Stimulated activated naive CD4-positive, alpha-beta T cell (primary cell): ENCODE data around the gene GRIK4.
A peak's percentile ranks its signal among the peaks of the same experiment; 100 is the strongest.
"Not testable (repeated sequence)": the region's sequence is repeated elsewhere in the genome, so short reads cannot be mapped to it uniquely, and the experiment has no call there.

Experiments used
- DNase-seq, 6 experiments: peaks; one replicate each; lab custom pipeline; 2025; lab: John Stamatoyannopoulos, UW

GRIK4 gene, protein sequence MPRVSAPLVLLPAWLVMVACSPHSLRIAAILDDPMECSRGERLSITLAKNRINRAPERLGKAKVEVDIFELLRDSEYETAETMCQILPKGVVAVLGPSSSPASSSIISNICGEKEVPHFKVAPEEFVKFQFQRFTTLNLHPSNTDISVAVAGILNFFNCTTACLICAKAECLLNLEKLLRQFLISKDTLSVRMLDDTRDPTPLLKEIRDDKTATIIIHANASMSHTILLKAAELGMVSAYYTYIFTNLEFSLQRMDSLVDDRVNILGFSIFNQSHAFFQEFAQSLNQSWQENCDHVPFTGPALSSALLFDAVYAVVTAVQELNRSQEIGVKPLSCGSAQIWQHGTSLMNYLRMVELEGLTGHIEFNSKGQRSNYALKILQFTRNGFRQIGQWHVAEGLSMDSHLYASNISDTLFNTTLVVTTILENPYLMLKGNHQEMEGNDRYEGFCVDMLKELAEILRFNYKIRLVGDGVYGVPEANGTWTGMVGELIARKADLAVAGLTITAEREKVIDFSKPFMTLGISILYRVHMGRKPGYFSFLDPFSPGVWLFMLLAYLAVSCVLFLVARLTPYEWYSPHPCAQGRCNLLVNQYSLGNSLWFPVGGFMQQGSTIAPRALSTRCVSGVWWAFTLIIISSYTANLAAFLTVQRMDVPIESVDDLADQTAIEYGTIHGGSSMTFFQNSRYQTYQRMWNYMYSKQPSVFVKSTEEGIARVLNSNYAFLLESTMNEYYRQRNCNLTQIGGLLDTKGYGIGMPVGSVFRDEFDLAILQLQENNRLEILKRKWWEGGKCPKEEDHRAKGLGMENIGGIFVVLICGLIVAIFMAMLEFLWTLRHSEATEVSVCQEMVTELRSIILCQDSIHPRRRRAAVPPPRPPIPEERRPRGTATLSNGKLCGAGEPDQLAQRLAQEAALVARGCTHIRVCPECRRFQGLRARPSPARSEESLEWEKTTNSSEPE

DNA sequence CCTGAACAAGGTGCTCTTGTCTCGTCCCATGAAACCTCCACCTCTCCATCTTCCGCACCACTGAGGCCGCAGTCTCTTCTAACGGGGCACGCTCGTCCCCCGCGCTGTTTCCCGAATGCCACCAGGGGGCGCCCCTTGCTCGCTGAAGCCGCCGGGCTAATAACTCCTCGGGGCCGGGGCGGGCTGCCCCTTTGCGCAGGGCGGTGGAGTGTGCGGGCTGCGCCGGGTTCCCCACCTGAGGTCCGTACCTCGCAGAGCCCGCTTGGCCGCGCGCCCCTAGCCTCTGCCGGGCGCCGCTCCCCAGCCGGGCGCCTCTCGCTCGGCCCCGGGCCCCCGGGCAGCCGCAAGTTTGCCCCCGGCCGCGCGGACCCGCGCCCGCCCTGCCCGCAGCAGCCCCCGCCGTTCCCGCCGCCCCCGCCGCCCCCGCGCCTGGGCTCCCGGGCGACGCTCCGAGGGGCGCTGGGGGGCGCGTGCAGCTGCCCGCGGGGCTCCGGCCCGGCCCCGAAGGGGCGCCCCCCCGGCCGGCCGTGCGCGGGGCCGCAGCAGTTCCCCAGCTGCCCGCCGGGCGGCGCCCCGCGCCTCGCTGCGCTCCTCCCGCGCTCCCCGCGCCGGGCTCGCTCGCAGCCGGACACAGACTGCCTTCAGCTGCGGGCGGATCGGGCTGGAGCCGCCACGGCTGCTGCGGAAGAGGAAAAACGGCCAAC, at the start of gene GRIK4:
Gene GRIK4, plus strand, starts transcription at position 633 of the 704 bp plus-strand sequence. CDS start 148,571 bp downstream, outside the sequence.
- peak; percentile 9 to 63 (median 39) for DNase-seq

DNA sequence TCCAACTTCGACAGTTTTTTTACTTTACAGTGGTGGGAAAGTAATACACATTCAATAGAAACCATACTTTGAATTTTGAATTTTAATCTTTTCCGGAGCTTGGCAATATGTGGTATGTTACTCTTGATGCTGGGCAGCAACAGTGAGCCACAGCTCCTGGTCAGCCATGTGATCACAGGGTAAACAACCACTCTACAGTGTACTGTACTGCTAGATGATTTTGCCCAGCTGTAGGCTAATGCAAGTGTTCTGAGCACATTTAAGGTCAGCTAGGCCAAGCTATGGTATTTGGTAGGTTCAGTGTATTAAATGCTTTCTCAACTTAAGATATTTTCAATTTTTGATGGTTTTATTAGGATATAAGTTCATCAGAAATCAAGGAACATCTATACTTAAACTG, 48.7 kb upstream of the GRIK4 start:
- DNase-seq = no peak

DNA sequence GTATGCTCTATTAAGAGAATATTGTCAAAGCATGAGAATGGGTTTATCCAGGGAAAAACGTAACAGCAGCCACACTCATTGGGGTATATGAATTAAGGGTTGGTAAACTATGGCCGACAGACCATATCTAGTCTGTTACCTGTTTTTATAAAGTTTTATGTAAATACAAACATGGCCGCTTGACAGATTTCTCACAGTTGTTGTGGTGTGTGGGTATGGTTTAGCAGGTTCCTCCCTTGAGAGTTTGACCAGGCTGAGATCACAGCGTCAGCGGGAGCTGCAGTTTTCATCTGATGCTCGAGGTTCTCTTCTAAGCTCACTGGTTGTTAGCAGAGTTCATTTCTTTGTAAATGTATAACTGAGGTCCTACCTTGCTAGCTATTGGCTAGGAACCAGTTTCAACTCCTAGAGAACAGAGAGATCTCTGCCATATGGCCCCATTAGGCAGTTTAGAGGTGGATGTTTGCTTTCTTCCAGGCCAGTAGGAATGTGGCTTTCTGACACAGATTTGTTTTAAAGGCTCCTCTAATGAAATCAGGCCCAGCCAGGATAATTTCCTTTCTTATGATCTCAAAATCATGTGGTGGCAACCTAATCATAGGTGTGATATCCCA, 45.5 kb upstream of the GRIK4 start:
- no peak for DNase-seq

DNA sequence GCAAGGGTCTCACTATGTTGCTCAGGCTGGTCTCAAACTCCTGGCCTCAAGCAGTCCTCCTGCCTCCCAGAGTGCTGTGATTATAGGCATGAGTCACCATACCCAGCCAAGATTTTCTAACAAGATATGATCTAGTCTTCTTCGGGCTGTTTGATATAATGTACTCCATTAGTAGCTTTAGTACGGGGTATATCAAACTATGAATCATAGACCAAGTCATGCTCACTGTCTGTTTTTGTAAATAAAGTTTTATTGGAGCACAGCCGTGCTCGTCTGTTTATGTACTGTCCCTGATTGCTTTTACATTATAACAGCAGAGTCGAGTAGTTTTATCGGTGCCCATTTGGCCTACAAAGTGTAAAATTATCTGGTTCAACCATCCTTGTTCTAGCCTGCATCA, 43.9 kb upstream of the GRIK4 start:
- DNase-seq = no peak

DNA sequence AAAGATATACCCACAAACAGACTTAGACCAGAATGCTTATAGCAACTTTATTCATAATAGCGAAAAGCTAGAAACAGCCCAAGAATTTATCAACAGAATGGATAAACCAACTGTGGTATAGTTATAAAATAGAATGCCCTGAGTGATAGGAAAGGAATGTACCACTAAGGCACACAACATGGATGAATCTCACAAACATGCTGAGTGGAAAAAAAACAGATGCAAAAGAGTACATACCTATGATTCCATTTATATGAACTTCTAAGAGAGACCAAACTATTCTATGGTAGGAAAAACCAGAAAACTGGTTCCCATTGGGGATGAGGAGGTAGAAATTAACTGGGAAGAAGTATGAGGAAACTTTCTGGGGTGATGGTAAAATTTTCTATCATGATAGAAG, 40.4 kb upstream of the GRIK4 start:
- no peak for DNase-seq

DNA sequence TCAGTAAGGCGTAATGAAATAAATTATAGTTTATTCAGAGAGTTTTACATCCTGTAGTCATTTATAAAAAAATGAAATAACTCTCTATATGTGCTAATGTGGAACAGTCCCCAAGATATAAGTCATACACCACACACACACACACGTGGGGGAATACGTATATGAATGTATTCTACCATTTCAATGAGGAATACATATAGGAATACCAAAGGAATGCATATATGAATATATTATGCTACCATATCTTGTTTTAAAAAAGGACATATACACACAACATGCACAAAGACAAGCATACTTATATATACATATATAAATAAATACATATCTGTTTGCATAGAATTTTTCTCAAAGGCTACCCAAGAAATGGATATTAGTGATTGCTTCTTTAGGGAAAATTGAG, 39.6 kb upstream of the GRIK4 start:
- DNase-seq = no peak

DNA sequence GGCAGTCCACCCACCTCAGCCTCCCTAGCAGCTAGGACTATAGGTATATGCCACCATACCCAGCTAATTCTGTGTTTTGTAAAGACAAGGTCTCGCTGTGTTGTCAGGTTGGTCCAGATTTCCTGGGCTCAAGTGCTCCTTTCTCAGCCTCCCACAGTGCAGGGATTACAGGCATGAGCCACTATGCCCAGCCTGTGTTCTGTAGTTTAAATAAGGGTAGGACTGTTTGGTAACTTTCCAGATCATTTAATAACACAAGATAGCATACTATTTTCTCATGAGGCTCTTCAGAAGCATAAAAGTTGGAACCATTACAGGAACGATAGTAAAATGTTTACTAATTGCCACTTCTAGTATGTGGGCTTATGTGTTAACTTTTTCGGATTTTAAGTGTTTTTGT, 38.0 kb upstream of the GRIK4 start:
- DNase-seq = no peak

DNA sequence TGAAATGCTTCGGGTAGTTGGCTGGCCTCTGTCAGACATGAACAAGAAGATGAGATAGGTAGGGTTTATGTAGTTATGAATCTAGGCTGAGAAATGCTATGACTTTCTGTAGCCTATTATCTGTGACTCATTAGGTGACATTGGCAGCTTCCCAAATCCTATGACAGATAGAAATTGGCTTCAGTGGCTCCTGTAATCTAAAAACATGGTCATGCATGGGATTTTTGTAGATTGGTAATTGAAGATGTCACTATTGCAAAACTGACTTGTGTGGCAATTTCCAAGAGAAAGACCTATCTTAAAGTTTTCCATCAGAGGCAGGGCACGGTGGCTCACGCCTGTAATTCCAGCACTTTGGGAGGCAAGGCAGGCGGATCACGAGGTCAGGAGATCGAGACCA, 29.4 kb upstream of the GRIK4 start:
- no peak for DNase-seq

DNA sequence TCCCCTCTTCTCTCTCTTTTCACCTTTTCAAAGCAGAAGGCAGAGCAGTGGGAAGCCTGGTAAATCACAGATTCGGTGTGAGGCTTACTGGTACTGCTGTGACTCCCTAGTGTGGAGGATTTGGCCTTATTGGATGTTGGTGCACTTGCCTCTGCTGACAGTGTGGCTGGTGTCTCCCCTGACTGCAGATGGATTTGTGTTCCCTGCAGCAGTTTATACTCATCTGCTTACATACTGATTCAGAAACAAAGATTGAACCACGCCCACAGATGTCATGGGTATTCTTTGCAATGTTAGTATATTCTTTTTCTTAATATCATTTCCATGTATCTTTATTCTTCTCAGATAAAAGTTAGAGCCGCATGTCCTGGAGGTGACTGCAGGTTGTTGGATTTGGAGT, 26.8 kb upstream of the GRIK4 start:
- no peak for DNase-seq

DNA sequence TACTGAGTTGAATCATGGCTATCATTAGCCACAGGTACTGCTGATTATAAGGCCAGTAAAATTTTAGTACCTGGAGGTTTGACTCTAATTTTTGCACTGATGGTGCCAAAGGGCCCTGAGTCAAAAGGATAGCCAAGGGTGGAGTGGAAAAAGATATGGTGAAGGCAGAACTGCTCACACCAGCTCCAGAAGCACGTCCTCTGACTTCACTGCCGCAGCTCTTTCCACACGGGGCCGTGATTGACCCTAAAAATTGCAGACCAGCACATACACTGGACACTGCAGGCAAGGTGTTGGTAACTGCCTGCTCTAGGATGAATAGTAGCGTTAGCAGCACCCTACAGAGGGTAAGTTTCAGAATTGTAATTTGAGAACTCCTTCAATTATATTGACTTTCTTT, 25.4 kb upstream of the GRIK4 start:
- no peak for DNase-seq

DNA sequence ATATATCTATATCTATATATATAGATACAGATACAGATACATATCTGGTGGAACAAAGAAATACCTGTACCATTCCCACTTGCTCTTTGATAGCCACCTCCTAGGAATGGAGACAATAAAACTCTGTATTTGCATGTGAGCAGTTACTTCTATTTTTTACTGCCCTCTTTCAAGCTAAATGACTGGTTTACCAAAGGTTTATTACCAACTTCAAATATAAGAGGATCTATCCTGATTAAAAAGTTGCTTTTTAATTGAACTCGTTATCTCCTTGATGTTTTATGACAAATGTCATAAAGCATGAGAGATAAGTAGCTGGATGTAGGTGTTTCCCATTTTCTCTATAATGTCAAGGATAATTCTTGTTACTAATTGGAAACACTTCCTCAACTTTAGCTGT, 21.7 kb upstream of the GRIK4 start:
- DNase-seq = no peak

DNA sequence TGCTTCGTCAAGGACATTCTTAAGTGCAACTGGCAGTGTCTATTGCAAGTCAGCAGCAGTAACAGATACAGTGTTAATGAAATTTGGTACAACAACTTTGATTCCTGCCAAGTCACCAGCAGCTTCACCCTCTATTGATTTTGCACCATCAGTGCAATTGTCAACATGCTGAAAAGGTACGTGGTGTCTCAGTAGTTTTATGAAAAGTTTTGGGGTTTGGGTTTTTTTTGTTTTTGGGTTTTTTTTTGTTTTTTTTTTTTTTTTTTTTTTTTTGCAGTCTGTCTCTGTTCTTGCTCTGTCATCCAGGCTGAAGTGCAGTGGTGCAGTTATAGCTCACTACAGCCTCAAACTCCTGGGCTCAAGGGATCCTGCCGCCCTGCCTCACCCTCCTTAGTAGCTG, 19.1 kb upstream of the GRIK4 start:
- no peak for DNase-seq

DNA sequence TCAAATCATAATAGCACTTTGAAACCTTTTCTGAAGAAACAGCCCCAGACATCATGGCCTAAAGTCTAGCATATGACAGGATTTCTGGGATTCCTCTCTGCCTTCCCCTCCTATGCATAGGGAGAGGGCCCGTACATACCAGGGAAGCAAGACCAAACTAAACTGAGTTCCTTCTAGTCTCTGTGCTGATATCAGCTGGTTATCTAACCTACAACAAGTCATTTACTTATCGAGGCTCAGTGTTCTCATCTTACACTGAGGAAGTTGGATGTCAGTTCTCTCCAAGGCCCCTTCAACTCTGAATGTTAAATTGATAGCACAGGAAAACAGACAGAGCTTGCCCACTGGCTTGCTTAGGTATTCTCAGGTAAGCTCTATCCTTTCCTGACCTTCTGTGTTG, 17.0 kb upstream of the GRIK4 start:
- no peak for DNase-seq

DNA sequence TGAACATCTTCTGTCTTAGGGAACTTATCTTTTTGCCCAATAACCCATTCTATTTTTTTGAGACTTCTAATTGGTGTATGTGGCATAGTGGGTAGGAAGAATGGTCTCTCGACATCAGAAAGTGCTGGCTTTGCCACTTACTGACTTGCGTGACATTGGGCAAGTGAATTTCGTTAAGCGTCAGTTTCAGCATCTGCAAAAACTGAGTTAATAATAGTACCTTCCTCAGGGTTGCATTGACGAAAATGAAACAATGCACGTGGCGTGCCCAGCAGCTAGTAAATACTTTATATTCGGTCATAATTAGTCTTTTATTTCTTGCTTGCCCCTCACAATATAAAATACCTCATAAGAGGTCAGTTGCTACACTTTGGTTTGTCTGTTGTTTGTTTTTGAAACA, 12.5 kb upstream of the GRIK4 start:
- no peak for DNase-seq

DNA sequence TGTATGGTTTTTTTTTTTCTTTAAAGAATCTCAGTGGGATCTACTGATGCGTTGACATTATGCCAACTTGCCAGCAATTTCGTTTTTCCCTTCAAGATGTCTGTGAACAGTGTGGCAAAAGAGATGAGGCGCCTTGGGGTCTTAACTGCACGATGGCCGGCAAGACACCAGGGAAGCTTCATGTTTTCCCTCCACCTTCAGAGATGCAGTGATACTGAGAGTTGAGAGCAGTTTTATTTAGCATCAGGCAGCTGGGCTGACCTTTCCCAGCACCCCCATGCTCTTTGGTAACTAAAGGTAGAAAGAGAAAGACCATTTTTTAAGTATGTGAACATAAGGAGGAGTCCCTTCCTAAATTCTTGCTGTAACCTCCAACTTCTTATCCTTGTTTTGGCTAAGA, 11.7 kb upstream of the GRIK4 start:
- no peak for DNase-seq

DNA sequence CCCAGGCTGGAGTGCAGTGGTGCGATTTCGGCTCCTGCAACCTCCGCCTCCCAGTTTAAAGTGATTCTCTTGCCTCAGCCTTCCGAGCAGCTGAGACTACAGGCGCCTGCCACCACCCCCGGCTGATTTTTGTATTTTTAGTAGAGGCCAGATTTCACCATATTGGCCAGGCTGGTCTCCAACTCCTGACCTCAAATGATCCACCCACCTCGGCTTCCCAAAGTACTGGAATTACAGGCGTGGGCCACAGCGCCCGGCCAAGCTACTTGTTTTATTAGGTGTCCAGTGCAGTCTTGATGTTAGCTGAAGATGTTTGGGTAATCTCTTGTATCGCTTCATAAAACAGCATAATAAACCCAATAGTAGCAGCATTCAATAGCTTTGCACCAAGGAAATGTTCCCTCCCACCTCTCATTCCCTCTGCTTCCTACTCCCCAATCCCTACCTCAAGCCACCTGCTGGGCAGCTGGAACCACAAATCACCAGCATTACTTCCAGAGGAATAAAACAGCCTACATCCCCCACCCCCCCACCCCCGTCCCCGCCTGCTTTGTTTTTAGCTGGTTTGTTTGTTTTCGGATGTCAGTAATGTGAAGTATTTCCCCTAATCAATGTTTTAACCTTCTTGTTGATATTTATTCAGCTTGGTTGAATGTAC, 11.0 kb upstream of the GRIK4 start:
- DNase-seq = no peak

DNA sequence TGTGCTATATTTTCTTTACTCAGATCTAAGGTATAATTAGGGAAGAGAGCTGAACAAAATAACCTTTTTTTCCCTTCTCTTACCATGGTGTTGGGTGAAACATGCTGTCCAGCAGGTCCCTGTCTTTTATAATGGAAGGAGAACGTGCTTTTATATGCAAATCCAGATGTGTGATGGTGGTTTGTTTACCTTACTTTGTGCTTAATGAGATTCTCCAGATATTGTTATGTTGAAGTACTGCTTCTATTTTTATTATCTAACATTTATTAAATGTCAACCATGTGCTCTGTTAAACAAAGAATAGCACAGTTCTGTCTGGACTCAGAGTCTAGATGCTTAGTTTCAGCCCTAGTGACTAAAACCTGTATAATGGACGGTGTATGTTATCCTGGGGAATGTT, 10.1 kb upstream of the GRIK4 start:
- DNase-seq = no peak

DNA sequence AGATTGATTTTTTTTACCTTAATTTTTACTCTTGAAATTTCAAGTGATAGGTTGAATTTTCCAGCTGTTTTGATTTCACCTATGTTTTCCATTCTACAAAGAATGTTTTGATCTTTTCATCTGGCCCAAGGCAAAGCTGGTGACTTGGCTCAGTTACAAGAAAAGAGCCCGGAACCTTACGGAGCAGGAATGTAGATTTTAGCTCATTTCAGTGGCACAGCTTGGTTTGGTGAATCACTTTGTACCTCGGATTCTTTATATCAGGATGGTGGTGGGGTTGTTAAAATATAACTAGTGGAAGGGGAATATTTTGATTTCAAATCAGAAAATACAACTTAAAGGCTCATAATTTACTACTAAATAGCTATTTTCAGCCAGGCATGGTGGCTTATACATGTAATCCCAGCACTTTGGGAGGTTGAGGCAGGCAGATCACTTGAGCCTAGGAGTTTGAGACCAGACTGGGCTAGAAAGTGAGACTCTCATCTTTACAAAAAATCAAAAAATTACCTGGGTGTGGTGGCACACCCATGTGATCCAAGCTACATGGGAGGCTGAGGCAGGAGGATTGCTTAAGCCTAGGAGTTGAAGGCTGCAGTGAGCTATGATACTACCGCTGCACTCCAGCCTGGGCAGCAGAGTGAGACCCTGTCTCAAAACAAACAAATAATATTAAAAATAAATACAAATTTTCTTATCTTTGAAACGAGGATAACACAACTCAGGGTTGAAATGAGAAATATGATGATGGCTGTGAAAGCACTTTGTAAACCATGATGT, 9.4 kb upstream of the GRIK4 start:
- no peak for DNase-seq

DNA sequence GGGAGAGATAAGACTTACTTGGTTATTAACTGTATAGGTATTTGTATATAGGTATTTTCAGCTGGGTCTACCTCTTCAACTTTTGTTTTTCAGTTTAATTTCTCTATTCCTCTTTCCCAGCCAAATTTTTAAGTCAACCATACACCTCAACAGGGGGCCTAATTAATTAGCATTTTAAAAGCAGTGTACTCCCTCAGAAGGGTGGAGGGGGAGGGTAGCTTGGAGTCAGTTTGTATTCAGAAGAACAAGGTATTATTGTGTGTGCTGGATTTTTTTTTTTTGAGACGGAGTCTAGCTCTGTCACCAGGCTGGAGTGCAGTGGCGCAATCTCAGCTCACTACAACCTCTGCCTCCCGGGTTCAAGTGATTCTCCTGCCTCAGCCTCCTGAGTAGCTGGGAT, 8.0 kb upstream of the GRIK4 start:
- DNase-seq = not testable (repeated sequence)

DNA sequence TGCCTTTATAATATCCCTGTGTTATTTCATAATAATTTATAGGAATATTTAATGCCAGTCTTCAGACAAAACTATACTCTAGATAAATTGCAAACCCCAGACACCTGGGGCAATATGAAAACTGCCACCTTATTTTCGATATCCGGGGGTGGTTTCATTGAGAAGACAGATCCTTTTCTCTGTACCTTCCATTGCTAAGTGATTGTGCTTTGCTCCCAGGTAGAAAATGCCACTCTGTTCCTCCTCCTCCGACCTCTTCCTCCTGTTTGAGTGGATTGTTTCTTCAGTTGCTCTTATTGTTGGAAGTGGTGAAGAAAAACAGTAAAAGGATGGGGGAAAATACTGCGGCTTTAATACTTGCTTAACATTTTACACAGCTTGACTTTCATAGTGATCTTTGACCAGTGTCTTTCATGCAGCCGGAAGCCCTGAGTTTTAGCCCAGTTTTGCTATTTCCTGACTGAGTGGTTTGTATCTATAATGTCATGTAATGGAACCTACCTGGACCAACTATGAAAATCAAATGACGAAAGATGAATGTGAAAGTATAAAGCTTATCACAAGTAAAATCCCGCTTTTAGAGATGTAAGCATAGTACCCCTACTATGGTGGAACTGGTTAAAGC, 5.6 kb upstream of the GRIK4 start:
- no peak for DNase-seq
